ENCODE results near the gene DENND1B.

DNA sequence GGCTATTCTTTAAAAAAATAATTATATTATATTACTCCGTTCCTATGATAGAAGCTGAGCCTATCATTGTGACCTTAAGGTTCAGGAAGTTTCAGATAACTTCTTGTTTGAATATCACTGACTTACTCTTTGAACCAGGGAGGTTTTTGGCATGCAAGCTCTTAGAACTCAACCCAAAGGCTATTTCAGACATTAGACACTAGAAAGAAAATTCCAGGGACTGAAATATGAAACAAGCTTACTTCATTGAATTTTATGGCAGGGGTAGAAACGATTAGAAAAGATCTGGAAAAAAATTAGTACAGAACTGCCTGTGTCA, 159.6 kb downstream of the DENND1B start:
- TF ChIP-seq, protein P1, sequence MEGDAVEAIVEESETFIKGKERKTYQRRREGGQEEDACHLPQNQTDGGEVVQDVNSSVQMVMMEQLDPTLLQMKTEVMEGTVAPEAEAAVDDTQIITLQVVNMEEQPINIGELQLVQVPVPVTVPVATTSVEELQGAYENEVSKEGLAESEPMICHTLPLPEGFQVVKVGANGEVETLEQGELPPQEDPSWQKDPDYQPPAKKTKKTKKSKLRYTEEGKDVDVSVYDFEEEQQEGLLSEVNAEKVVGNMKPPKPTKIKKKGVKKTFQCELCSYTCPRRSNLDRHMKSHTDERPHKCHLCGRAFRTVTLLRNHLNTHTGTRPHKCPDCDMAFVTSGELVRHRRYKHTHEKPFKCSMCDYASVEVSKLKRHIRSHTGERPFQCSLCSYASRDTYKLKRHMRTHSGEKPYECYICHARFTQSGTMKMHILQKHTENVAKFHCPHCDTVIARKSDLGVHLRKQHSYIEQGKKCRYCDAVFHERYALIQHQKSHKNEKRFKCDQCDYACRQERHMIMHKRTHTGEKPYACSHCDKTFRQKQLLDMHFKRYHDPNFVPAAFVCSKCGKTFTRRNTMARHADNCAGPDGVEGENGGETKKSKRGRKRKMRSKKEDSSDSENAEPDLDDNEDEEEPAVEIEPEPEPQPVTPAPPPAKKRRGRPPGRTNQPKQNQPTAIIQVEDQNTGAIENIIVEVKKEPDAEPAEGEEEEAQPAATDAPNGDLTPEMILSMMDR (IDR thresholded peaks at IDR 0.05; ENCODE audit: low read length): no peak
- no peak for TF ChIP-seq EZH2phosphoT487 (IDR thresholded peaks at IDR 0.05; ENCODE audit: low read length)

All from MM.1S (cell line).